Colonic mucosa (tissue), 4 donors: ENCODE results near the gene GIMAP4. TPM values are rescaled to one million over a fixed set of nuclear protein-coding genes. Genes with fewer than 3 reads are reported as not detected.

Experiments
- DNase-seq: peaks from one replicate; pipeline ENCODE4 v3.0.0-alpha.2; 2020
- H3K27ac ChIP-seq: fragments of 200-600 bp; one replicate; pipeline ENCODE4 v1.8.0; 2021
- H3K27me3 ChIP-seq: fragments of 200-600 bp; one replicate; pipeline ENCODE4 v1.8.0; 2021
- H3K36me3 ChIP-seq: fragments of 200-600 bp; one replicate; pipeline ENCODE4 v1.8.0; 2021
- H3K4me1 ChIP-seq: fragments of 200-600 bp; one replicate; pipeline ENCODE4 v1.8.0; 2021; ENCODE audit warnings: mild to moderate bottlenecking
- H3K4me3 ChIP-seq: fragments of 200-600 bp; one replicate; pipeline ENCODE4 v1.8.0; 2021
- H3K9ac ChIP-seq, 2 donors: one replicate each; pipeline ENCODE4 v1.7.0; 2013; ENCODE audit warnings: control low read depth in 2 of 2, low read depth in 2 of 2, low read length in 2 of 2
- H3K9me3 ChIP-seq: fragments of 200-600 bp; one replicate; pipeline ENCODE4 v1.8.0; 2021
- CTCF ChIP-seq: fragments of 200-600 bp; IDR thresholded peaks from one replicate; pipeline ENCODE4 v1.8.0; 2022; ENCODE audit warnings: antibody characterized with exemption, mild to moderate bottlenecking
- intact Hi-C: fragments of 100-400 bp; cut with DNase I; formaldehyde crosslinking; loops from one replicate; pipeline ENCODE4 v1.14.1; 2022
- total RNA-seq, 2 donors: library from RNA; stranded (reverse); fragmentation: NEBNext Ultra II Directional in 1 of 2; extraction: Animal tissue kit (Norgen Biotek cat#: 25700) in 1 of 2; gene quantifications; one replicate each; pipeline ENCODE4 v1.2.1, GENCODE V29; 2021
- donor health status: healthy.
- donor health status: DM: no; HTN: no; CAD: no.
- donor health status: DM: no; HTN: no; CAD: no.

GIMAP4 gene
- total RNA-seq, 2 donors from 2014 or later, result 6.6 to 12.7 TPM

- no peaks in the 10 kb centered on the region for H3K27me3 ChIP-seq
Measured at GRCh38 chr7:150620061-150620460, 52.9 kb downstream of the GIMAP4 start.

GRCh38 chr7:150620617-150621371 is 53.6 kb downstream of the GIMAP4 start:
- H3K27ac ChIP-seq, result no peak overlapping the region
- no peaks in the 10 kb centered on the region for H3K36me3 ChIP-seq
- no peak for TF ChIP-seq CTCF
- DNase-seq, result no peak
- no peaks in the 10 kb centered on the region for H3K9me3 ChIP-seq
- intact Hi-C loops, result no loop called here
- H3K4me1 ChIP-seq, result no peaks in the 10 kb centered on the region
- no peaks in the 10 kb centered on the region for H3K27me3 ChIP-seq
- H3K9ac ChIP-seq, result no peak overlapping the region
- H3K4me3 ChIP-seq, result no peak overlapping the region

More at GRCh38 chr7:150620061-150620460, 52.9 kb downstream of the GIMAP4 start:
- Histone ChIP-seq H3K9ac (no peak overlapping the region), H3K4me1 (no peaks in the 10 kb centered on the region), H3K9me3 (no peaks in the 10 kb centered on the region), H3K27ac (no peak overlapping the region), H3K4me3 (no peak overlapping the region), H3K36me3 (no peaks in the 10 kb centered on the region)
- no peak for DNase-seq
- intact Hi-C loops, result no loop called here
- TF ChIP-seq CTCF, result no peak

- H3K9ac ChIP-seq, result no peak overlapping the region
- no peak for TF ChIP-seq CTCF
- H3K27me3 ChIP-seq, result no peaks in the 10 kb centered on the region
- no peak overlapping the region for H3K4me3 ChIP-seq
- intact Hi-C loops, result no loop called here
- H3K36me3 ChIP-seq, result no peaks in the 10 kb centered on the region
- DNase-seq, result no peak
- no peak overlapping the region for H3K27ac ChIP-seq
- H3K4me1 ChIP-seq, result no peaks in the 10 kb centered on the region
- no peaks in the 10 kb centered on the region for H3K9me3 ChIP-seq
Measured at GRCh38 chr7:150621376-150621775, 54.2 kb downstream of the GIMAP4 start.

Other genes with a start within 250 kb of the GIMAP4 start
- gene LRRC61, start 244.0 kb upstream of the GIMAP4 start, total RNA-seq, result 10 to 100 TPM; 11.4 to 15.1 TPM
- gene ACTR3C, start 243.8 kb upstream of the GIMAP4 start, total RNA-seq, result 10 to 100 TPM; 17.6 to 29.6 TPM
- gene RARRES2, start 225.8 kb upstream of the GIMAP4 start, total RNA-seq, result 100 to 1,000 TPM in 1 of 2 donors, 10 to 100 TPM in 1; 86.7 to 122 TPM
- gene REPIN1, start 198.6 kb upstream of the GIMAP4 start, total RNA-seq, result 100 to 1,000 TPM; 189 to 304 TPM
- gene ZNF775, start 188.1 kb upstream of the GIMAP4 start, total RNA-seq, result 10 to 100 TPM; 11.0 to 11.3 TPM
- gene GIMAP8, start 116.8 kb upstream of the GIMAP4 start, total RNA-seq, result 1 to 10 TPM; 3.4 to 4.5 TPM
- gene GIMAP7, start 52.5 kb upstream of the GIMAP4 start, total RNA-seq, result 1 to 10 TPM; 4.8 to 5.6 TPM
- gene GIMAP6, start 65.0 kb downstream of the GIMAP4 start, total RNA-seq, result 1 to 10 TPM; 4.8 to 7.1 TPM
- 1 to 10 TPM; 6.5 to 6.9 TPM for gene GIMAP2, start 118.3 kb downstream of the GIMAP4 start, total RNA-seq
- gene GIMAP1, start 149.2 kb downstream of the GIMAP4 start, total RNA-seq, result 1 to 10 TPM in 1 of 2 donors, under 1 TPM in 1; 0.94 to 1.6 TPM
- gene GIMAP5, start 170.0 kb downstream of the GIMAP4 start, total RNA-seq, result 1 to 10 TPM; 2.5 to 5.2 TPM
- gene TMEM176B, start 233.0 kb downstream of the GIMAP4 start, total RNA-seq, result 100 to 1,000 TPM; 154 to 256 TPM
- gene TMEM176A, start 233.4 kb downstream of the GIMAP4 start, total RNA-seq, result 100 to 1,000 TPM; 130 to 170 TPM